SK-N-SH treated with all-trans-retinoic acid at 6 μM for 48 hours (cell line): ENCODE results near the gene C20orf204.

Experiments
- ATAC-seq: fragments of 200-7000 bp; cut with Tn5 transposase; 3 replicates; pipeline ENCODE4 v1.9.1; 2020; ENCODE audit warnings: mild to moderate bottlenecking, moderate library complexity
- ARNTL ChIP-seq: fragments of 450-650 bp; formaldehyde crosslinking; IDR thresholded peaks from 2 replicates; pipeline ENCODE4 v1.5.0; 2020; ENCODE audit warnings: low read depth, mild to moderate bottlenecking, moderate library complexity, borderline replicate concordance
- BACH2 ChIP-seq: fragments of 250-450 bp; sonication (Bioruptor Pico); IDR thresholded peaks from 2 replicates; pipeline ENCODE4 v1.9.0; 2021; ENCODE audit warnings: mild to moderate bottlenecking, borderline replicate concordance
- CREB5 ChIP-seq: fragments of 250-450 bp; sonication (Bioruptor Pico); IDR thresholded peaks from 2 replicates; pipeline ENCODE4 v1.5.1; 2020; ENCODE audit warnings: low read depth, mild to moderate bottlenecking, moderate library complexity
- CSDC2 ChIP-seq: fragments of 250-450 bp; sonication (Bioruptor Pico); IDR thresholded peaks from 2 replicates; pipeline ENCODE4 v1.5.0; 2020; ENCODE audit warnings: mild to moderate bottlenecking, moderate library complexity
- GLIS3 ChIP-seq: fragments of 250-450 bp; sonication (Bioruptor Pico); IDR thresholded peaks from 2 replicates; pipeline ENCODE4 v1.5.0; 2020; ENCODE audit warnings: mild to moderate bottlenecking, moderate library complexity
- ISL1 ChIP-seq: fragments of 250-450 bp; sonication (Bioruptor Pico); IDR thresholded peaks from 2 replicates; pipeline ENCODE4 v2.1.2; 2022; ENCODE audit warnings: mild to moderate bottlenecking, moderate library complexity
- OSR1 ChIP-seq: fragments of 250-450 bp; sonication (Bioruptor Pico); IDR thresholded peaks from 2 replicates; pipeline ENCODE4 v1.8.0; 2022; ENCODE audit warnings: moderate library complexity, mild to moderate bottlenecking, inconsistent platforms
- POU6F1 ChIP-seq: fragments of 250-450 bp; sonication (Bioruptor Pico); IDR thresholded peaks from 2 replicates; pipeline ENCODE4 v1.8.0; 2021; ENCODE audit warnings: low read depth, mild to moderate bottlenecking, moderate library complexity, borderline replicate concordance
- PPARA ChIP-seq: fragments of 250-450 bp; sonication (Bioruptor Pico); IDR thresholded peaks from 2 replicates; pipeline ENCODE4 v1.5.0; 2020; ENCODE audit warnings: mild to moderate bottlenecking, borderline replicate concordance
- RARB ChIP-seq: fragments of 250-450 bp; sonication (Bioruptor Pico); IDR thresholded peaks from 2 replicates; pipeline ENCODE4 v1.8.0; 2021; ENCODE audit warnings: mild to moderate bottlenecking, moderate library complexity
- SNAI2 ChIP-seq: fragments of 250-450 bp; sonication (Bioruptor Pico); IDR thresholded peaks from 2 replicates; pipeline ENCODE4 v1.5.0; 2020; ENCODE audit warnings: mild to moderate bottlenecking, moderate library complexity
- TCF4 ChIP-seq: fragments of 250-450 bp; sonication (Bioruptor Pico); IDR thresholded peaks from 2 replicates; pipeline ENCODE4 v1.8.0; 2021; ENCODE audit warnings: mild to moderate bottlenecking, moderate library complexity, borderline replicate concordance
- TOX ChIP-seq: fragments of 250-450 bp; sonication (Bioruptor Pico); IDR thresholded peaks from 2 replicates; pipeline ENCODE4 v1.8.0; 2021; ENCODE audit warnings: mild to moderate bottlenecking, moderate library complexity, borderline replicate concordance
- ZC3H10 ChIP-seq: fragments of 250-450 bp; sonication (Bioruptor Pico); IDR thresholded peaks from 2 replicates; pipeline ENCODE4 v1.5.1; 2021; ENCODE audit warnings: mild to moderate bottlenecking, moderate library complexity
- ZFP3 ChIP-seq: fragments of 250-450 bp; sonication (Bioruptor Pico); IDR thresholded peaks from 2 replicates; pipeline ENCODE4 v1.5.0; 2020; ENCODE audit warnings: mild to moderate bottlenecking, moderate library complexity
- ZNF565 ChIP-seq: fragments of 450-650 bp; formaldehyde crosslinking; conservative IDR thresholded peaks from 2 replicates; pipeline ENCODE4 v1.5.0; 2020; ENCODE audit warnings: low read depth, mild to moderate bottlenecking, moderate library complexity
- ZNF70 ChIP-seq: fragments of 450-650 bp; formaldehyde crosslinking; IDR thresholded peaks from 2 replicates; pipeline ENCODE4 v1.5.0; 2020; ENCODE audit warnings: mild to moderate bottlenecking, moderate library complexity
- ZNF8 ChIP-seq: fragments of 450-650 bp; formaldehyde crosslinking; IDR thresholded peaks from 2 replicates; pipeline ENCODE4 v1.5.0; 2020; ENCODE audit warnings: mild to moderate bottlenecking, moderate library complexity
- TF ChIP-seq, protein P1 (sequence below): fragments of 250-450 bp; sonication (Bioruptor Pico); IDR thresholded peaks from 2 replicates; pipeline ENCODE4 v1.5.1; 2021; ENCODE audit warnings: mild to moderate bottlenecking, moderate library complexity
- TF ChIP-seq, protein P2 (sequence below): fragments of 250-450 bp; sonication (Bioruptor Pico); IDR thresholded peaks from 2 replicates; pipeline ENCODE4 v1.5.0; 2020; ENCODE audit warnings: mild to moderate bottlenecking, moderate library complexity
- TF ChIP-seq, protein P3 (sequence below): fragments of 250-450 bp; sonication (Bioruptor Pico); IDR thresholded peaks from 2 replicates; pipeline ENCODE4 v1.8.0; 2020; ENCODE audit warnings: mild to moderate bottlenecking, moderate library complexity, borderline replicate concordance

C20orf204 gene

DNA sequence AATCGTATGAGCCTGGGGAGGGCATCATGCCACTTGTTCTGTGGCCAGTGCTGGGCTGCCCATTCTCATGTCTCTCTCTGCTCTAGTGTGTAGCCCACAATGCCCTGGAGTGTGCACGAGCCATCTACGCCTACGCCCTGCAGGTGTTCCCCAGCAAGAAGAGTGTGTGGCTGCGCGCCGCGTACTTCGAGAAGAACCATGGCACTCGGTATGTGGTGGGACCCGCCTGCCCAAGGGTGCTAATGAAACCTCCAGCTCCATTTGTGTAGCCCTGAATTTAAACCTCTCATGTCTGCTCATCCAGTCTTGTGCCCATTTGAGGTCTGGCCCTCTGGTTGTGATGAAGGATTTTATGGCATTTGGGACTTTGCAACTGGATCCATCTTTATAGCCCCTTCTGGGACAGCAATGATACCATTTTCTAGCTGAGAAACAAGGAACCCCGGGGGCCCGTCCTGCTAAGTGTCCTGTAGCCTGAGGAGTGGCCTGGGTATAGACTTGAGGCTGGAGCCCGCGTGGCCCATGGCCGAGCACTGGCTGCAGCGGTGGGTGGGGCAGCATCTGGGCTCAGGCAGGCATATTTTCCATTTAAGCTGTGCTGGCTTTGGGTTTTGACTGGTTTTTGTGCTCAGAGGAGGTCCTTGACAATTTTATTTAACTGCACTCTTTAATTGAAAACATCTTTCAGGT is 13.2 kb upstream of the C20orf204 start:
- TF ChIP-seq ZNF565 (CRISPR knock-in tag) (no peak), ZFP3 (CRISPR knock-in tag) (no peak), GLIS3 (CRISPR knock-in tag) (no peak), CSDC2 (CRISPR knock-in tag) (no peak), ZC3H10 (no peak), POU6F1 (no peak), ARNTL (CRISPR knock-in tag) (no peak), RARB (no peak), ZNF8 (no peak), PPARA (CRISPR knock-in tag) (no peak), ISL1 (no peak), BACH2 (no peak), CREB5 (CRISPR knock-in tag) (no peak)

DNA sequence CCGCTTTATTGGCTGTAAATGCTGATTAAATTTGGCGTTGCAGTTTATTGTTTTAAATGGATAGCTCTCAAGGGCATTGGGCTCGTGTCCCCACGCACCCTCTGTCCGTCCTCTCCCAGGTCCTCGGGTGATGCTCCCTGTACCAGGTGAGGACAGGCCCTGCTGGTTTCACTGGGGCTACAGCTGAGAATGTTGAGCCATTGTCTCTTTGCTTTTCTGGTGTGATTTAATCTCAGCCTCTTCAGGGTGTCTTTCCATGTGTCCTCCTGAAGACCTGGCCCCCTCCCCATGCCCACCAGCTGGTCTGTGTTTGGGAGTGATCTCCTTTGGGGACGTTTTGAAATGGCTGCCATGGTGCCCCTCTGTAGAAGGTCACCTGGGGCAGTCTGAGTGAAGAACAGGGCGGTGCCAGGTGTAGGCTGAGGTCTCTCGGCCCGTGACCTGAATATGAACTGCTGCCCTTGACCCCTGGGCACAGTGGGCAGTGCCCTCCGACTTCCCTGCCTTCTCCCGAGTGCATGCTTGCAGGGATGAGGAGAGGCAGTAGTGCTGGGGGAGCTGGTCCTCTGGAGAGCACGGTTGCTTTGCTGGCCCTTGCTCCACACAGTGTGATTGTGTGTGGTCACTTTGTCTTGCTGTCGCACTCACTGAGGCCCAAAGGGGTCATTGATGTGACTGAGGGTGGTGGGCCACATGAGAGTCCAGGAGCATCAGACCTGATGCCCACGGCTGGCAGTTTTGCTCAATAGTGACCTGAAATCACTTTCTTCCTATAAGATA is 12.4 kb upstream of the C20orf204 start:
- TF ChIP-seq OSR1 (CRISPR knock-in tag) (no peak), ARNTL (CRISPR knock-in tag) (no peak), ZNF70 (CRISPR knock-in tag) (no peak), CREB5 (CRISPR knock-in tag) (no peak), POU6F1 (no peak), ZC3H10 (no peak), ISL1 (no peak), RARB (no peak), ZNF565 (CRISPR knock-in tag) (no peak), SNAI2 (CRISPR knock-in tag) (no peak), BACH2 (no peak), TOX (CRISPR knock-in tag) (no peak), PPARA (CRISPR knock-in tag) (no peak), TCF4 (CRISPR knock-in tag) (no peak), ZNF8 (no peak)
- TF ChIP-seq, protein P1, sequence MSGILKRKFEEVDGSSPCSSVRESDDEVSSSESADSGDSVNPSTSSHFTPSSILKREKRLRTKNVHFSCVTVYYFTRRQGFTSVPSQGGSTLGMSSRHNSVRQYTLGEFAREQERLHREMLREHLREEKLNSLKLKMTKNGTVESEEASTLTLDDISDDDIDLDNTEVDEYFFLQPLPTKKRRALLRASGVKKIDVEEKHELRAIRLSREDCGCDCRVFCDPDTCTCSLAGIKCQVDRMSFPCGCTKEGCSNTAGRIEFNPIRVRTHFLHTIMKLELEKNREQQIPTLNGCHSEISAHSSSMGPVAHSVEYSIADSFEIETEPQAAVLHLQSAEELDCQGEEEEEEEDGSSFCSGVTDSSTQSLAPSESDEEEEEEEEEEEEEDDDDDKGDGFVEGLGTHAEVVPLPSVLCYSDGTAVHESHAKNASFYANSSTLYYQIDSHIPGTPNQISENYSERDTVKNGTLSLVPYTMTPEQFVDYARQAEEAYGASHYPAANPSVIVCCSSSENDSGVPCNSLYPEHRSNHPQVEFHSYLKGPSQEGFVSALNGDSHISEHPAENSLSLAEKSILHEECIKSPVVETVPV (CRISPR knock-in tag), result no peak
- TF ChIP-seq, protein P2, sequence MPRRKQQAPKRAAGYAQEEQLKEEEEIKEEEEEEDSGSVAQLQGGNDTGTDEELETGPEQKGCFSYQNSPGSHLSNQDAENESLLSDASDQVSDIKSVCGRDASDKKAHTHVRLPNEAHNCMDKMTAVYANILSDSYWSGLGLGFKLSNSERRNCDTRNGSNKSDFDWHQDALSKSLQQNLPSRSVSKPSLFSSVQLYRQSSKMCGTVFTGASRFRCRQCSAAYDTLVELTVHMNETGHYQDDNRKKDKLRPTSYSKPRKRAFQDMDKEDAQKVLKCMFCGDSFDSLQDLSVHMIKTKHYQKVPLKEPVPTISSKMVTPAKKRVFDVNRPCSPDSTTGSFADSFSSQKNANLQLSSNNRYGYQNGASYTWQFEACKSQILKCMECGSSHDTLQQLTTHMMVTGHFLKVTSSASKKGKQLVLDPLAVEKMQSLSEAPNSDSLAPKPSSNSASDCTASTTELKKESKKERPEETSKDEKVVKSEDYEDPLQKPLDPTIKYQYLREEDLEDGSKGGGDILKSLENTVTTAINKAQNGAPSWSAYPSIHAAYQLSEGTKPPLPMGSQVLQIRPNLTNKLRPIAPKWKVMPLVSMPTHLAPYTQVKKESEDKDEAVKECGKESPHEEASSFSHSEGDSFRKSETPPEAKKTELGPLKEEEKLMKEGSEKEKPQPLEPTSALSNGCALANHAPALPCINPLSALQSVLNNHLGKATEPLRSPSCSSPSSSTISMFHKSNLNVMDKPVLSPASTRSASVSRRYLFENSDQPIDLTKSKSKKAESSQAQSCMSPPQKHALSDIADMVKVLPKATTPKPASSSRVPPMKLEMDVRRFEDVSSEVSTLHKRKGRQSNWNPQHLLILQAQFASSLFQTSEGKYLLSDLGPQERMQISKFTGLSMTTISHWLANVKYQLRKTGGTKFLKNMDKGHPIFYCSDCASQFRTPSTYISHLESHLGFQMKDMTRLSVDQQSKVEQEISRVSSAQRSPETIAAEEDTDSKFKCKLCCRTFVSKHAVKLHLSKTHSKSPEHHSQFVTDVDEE, result no peak
- TF ChIP-seq, protein P3, sequence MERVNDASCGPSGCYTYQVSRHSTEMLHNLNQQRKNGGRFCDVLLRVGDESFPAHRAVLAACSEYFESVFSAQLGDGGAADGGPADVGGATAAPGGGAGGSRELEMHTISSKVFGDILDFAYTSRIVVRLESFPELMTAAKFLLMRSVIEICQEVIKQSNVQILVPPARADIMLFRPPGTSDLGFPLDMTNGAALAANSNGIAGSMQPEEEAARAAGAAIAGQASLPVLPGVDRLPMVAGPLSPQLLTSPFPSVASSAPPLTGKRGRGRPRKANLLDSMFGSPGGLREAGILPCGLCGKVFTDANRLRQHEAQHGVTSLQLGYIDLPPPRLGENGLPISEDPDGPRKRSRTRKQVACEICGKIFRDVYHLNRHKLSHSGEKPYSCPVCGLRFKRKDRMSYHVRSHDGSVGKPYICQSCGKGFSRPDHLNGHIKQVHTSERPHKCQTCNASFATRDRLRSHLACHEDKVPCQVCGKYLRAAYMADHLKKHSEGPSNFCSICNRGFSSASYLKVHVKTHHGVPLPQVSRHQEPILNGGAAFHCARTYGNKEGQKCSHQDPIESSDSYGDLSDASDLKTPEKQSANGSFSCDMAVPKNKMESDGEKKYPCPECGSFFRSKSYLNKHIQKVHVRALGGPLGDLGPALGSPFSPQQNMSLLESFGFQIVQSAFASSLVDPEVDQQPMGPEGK (CRISPR knock-in tag), result no peak
- no peak for ATAC-seq

More for the DNA sequence above, 13.2 kb upstream of the C20orf204 start:
- no peak for ATAC-seq
